Measurements from ENCODE around the gene KLLN.
A peak's percentile ranks its signal among the peaks of the same experiment; 100 is the strongest.
"Not testable (repeated sequence)": the region's sequence is repeated elsewhere in the genome, so short reads cannot be mapped to it uniquely, and the experiment has no call there.

Gene KLLN

DNA sequence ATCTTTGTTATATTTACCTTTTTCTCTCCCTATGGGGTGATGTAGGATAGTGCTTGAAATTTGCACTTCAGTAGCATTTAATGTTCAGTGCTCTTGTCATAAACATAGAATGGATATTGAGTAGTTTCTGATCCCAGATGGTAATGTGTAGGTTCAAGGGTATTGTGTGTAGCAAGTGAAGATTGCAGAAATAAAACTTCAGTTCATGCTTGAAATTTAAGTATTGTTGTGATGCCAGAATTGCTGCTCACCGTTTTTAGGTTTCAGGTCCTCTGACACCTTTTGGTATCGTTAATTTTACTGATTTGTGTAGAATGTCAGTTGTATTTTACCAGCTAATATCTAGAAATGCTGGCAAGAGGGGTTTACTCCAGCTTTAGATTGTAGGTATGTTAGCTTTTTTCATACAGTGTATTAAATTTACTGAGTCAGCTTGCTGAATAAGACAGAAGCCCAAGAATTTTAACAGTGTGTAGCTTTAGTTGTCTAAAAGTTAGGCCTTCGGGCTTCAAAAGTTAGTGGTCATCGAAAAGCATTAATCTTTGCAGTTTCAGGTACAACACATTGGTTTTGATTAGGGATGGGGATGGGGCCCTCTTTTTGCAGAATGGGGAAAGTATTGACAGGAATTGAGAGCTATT is 2.0 kb upstream of the KLLN start:
- no peak for DNase-seq

DNA sequence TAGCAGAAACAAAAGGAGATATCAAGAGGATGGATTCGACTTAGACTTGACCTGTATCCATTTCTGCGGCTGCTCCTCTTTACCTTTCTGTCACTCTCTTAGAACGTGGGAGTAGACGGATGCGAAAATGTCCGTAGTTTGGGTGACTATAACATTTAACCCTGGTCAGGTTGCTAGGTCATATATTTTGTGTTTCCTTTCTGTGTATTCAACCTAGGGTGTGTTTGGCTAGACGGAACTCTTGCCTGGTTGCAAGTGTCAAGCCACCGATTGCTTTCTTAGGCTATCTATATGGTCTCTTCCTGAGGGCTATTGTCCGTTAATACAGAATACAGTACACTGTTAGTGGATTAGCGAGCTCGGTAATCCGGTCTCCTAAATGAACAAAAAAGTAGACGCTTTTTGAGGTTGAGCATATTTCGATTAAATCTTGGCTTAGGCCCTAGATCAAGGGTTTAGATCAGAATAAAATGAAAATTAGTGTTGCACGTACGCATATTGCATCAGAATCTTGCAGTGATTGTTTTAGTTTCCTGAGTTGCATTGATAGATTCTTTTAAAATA is 1.2 kb upstream of the KLLN start:
- no peak for DNase-seq

DNA sequence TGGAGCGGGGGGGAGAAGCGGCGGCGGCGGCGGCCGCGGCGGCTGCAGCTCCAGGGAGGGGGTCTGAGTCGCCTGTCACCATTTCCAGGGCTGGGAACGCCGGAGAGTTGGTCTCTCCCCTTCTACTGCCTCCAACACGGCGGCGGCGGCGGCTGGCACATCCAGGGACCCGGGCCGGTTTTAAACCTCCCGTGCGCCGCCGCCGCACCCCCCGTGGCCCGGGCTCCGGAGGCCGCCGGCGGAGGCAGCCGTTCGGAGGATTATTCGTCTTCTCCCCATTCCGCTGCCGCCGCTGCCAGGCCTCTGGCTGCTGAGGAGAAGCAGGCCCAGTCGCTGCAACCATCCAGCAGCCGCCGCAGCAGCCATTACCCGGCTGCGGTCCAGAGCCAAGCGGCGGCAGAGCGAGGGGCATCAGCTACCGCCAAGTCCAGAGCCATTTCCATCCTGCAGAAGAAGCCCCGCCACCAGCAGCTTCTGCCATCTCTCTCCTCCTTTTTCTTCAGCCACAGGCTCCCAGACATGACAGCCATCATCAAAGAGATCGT is 690 bp upstream of the KLLN start:
- not testable (repeated sequence) for DNase-seq

- peak; percentile 66 for DNase-seq
Measured at GRCh38 chr10:87862679-87863052, 667 bp downstream of the KLLN start.

DNA sequence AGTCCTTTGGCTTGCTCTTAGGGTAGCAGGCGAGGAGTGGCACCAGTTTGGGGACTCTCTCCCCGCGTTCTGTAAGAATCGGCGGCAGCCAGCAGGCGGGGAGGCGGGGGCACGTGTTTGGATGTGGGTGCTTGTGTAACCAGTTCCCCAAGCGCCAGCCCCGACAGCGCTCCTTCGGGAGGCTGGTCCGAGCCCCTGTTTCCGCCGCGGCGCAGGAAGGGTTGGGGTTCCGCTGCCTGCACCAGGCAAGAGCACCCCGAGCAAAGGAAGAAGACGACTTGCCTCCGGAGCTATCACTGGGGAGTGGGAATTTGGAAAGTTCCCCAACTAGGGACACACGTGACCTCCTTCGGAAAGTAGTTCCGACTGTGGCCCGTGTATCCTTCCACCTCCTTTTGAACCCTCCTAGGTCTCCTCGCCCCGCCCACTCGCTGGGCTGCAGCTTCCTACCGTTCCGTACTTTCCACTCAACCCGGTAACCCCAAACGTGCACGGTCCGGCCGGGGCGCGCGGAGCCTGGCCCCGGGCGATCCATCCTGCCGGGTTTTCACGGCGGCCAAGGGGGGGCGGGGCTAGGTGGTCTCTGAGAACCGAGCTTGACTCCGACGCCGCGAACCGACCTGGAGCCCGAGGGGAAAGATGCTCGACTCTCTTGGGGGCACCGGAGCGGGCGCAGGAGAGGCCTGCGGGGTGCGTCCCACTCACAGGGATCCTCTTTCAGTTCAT is 1.2 kb downstream of the KLLN start:
- peak; percentile 66 for DNase-seq

DNA sequence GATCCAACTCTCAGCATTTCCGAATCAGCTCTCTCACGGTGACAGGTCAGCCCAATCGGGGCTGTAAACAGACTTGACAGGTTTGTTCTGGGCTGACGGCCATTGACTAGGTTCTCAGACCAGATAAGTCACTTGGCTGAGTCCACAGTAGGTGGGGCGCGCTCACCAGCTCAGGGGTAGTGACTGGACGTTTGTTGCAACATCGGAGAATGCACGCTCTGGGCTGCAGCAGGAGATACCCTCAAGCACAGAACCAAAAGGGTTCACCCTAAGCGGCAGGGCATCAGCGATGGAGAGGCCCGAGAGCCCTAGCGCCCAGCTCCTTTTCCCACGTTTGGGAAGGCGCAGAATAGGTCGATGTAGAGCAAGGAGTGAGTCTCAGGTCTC is 1.8 kb downstream of the KLLN start:
- DNase-seq = no peak

- DNase-seq = no peak
Measured at GRCh38 chr10:87860816-87861403, 2.4 kb downstream of the KLLN start.

- peak; percentile 43 for DNase-seq
Measured at GRCh38 chr10:87860156-87860795, 3.1 kb downstream of the KLLN start.

DNA sequence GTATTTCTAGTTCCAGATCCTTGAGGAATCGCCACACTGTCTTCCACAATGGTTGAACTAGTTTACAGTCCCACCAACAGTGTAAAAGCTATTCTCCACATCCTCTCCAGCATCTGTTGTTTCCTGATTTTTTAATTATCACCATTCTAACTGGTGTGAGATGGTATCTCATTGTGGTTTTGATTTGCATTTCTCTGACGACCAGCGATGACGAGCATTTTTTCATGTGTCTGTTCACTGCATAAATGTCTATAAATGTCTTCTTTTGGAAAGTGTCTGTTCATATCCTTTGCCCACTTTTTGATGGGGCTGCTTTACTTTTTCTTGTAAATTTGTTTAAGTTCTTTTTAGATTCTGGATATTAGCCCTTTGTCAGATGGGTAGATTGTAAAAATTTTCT is 7.7 kb downstream of the KLLN start:
- not testable (repeated sequence) for DNase-seq

- DNase-seq = not testable (repeated sequence)
Measured at GRCh38 chr10:87855247-87855646, 8.1 kb downstream of the KLLN start.

- no peak for DNase-seq
Measured at GRCh38 chr10:87852089-87852488, 11.2 kb downstream of the KLLN start.

- DNase-seq = peak; percentile 51
Measured at GRCh38 chr10:87850742-87851205, 12.6 kb downstream of the KLLN start.

- DNase-seq = no peak
Measured at GRCh38 chr10:87849001-87849400, 14.3 kb downstream of the KLLN start.

- no peak for DNase-seq
Measured at GRCh38 chr10:87847550-87847949, 15.8 kb downstream of the KLLN start.

GRCh38 chr10:87846711-87847110 is 16.6 kb downstream of the KLLN start:
- not testable (repeated sequence) for DNase-seq

- no peak for DNase-seq
Measured at GRCh38 chr10:87846023-87846422, 17.3 kb downstream of the KLLN start.

DNA sequence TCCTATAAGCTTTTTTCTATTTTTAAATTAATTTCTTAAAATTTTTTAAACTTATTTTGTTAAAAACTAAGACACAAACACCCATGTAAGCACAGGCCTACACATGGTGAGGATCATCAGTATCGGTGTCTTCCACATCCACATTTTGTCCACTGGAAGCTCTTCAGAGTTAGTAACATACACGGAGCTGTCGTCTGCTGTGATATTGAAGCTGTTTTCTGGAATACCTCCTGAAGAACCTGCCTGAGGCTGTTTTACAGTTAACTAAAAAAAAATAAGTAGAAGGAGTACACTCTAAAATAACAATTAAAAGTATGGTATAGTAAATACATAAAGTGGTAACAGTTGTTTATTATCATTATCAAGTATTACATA is 17.7 kb downstream of the KLLN start:
- no peak for DNase-seq

DNA sequence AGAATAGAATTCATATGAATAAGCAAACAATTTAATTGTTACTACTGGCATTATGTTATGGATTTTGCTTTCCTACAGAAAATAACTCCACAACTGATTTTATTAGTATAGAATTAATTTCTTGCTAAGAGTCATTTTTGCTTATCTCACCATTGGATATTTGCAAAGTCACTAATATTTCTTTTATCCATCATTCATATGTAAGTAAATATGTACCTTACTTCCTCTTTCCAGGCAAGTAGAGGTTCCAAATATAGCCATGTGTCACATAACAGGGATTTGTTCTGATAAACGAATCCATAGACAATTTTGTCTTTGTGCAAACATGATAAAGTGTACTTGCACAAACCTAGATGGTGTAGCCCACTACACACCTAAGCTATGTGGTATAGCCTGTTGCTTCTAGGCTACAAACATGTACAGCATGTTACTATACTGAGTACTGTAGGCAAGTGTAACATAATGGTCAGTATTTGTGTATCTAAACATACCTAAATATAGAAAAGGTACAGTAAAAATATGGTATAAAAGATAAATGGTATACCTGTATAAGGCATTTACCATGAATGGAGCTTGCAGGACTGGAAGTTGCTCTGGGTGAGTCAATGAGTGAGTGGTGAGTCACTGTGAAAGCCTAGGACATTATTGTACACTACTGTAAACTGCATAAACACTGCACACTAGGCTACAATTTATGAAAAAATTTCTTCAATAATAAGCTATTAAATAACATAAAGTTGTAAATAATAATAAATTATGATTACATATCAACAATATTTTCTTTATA is 18.3 kb downstream of the KLLN start:
- no peak for DNase-seq

DNA sequence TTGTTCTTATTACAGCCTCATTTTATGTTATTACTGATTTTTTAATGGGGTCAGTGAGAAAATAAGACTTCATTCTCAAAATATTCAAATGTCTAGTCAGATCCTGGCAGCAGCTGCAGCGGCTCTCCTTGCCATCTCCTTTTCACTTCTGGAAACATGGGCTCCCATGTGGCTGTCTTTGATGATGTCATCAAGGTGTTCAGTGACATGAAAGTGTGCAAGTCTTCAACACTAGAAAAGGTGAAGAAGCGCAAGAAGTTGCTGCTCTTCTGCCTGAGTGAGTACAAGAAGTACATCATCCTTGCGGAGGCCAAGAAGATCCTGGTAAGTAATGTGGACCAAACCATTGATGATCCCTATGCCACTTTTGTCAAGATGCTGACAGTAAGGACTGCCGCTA is 19.6 kb downstream of the KLLN start:
- DNase-seq = no peak

DNA sequence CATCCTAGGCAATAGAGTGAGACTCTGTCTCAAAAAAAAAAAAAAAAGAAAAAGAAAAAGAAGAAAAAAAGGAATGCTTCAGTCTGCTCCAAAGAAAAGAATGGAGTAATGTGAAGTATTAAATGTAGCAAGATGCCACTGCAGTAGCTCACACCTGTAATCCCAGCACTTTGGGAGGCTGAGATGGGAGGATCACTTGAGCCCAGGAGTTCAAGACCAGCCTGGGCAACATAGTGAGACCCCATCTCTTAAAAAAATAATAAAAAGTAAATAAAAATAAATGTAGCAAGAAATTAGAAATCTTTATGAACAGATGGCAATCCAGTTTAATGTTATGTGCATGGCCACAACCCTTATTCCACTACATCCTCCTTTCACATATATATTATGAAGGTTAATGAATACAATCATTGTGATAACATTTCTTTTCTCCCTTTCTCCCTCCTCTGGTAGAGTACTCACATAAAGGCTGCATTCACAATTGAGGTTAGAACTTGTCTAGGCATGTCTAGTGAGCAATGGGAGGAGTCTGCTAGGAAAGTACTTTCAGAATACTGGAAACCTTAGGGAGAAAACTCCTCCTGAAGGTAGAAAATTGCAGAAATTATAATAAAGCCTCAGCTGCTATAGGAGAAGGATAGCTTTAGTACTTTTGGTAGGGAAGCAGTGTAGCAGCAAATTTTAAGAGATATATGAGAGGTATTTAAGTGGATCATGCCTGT is 20.4 kb downstream of the KLLN start:
- DNase-seq = no peak

- DNase-seq = no peak
Measured at GRCh38 chr10:87842220-87842641, 21.1 kb downstream of the KLLN start.

DNA sequence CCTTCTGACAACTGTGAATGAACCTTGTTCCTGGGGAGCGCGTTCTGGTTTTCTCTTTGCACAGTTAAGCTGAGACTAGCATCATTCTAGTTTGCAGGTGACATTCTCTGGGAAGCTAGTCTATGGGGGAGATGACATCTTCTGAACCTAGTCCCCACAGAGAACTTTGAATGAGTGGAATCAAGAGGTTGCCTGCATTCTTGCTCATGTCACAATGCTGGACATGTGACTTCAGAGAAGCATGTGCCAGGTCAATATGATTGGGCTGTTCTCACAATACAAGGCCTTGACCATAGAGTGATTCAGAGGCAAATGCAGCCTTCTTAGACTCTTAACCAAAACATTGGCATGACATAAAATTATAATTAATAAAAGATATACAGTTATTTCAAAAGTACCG is 22.1 kb downstream of the KLLN start:
- DNase-seq = no peak
